ACHN (cell line): Measurements from ENCODE around the gene TESK2.

Experiments
- DNase-seq: peaks from one replicate; pipeline ENCODE4 v3.0.0-alpha.2; 2015
- in situ Hi-C: cut with HindIII; loops from 2 replicates; pipeline ENCODE4 v1.10.0; 2017; ENCODE audit warnings: low sequenced_read_pairs, low pct_ligation_motif_present, low pct_unique_long_range_greater_than_20kb

Gene TESK2

DNA sequence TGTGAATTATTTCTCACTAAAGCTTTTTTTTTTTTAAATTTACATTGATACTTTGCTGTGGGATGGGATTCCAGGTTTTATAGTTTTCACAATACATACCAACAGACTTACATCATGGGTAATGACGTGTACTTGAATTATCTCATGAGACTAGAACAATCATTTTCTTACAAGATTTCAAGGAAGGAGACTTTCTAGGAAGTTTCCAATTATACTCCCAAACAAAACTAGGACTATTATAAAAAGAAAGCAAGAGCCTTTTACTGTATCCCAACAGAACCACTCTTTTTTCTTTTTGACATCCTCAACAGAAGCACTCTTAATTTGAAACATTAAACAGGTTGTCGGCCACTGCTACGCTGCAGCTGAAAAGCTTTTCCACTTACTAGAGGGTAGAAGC, 48.7 kb downstream of the TESK2 start:
- in situ Hi-C loops, result no loop called here
- no peak for DNase-seq

- in situ Hi-C loops, result no loop called here
Observed at GRCh38 chr1:45437323-45437722, 53.6 kb downstream of the TESK2 start.

GRCh38 chr1:45430490-45430889, 60.5 kb downstream of the TESK2 start:
- in situ Hi-C loops, result no loop called here
- DNase-seq, result no peak

More at GRCh38 chr1:45437323-45437722, 53.6 kb downstream of the TESK2 start:
- DNase-seq, result no peak

DNA sequence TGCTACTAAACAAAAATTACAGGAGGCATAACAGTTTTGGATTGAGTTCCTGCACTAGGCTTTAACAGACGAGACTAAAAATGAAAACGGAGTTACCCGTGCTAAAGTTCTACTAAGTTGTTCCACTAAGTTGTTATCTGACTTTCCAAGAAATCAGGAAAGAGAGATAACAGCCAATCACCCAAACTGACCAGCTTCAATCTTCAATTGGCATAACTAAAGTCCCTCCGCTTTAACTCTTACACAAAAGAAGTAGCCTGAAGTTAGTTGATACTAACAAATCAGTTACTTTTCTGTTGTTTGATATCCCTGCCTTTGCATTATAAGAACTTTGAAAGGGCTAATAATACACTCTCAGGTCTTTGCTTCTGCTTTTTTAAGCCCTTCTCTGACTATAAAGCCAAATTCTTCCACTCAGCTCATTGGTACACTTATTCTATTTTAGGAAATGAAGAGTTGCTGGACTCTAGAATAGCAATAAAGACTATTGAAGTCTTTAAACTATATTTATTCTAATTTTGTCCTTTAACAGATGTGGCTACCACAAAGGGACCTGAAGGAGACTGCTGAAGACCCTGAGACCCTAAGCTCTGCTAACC, 61.3 kb downstream of the TESK2 start:
- DNase-seq, result no peak
- in situ Hi-C loops, result no loop called here

GRCh38 chr1:45423906-45424678, 66.9 kb downstream of the TESK2 start:
- DNase-seq, result no peak
- in situ Hi-C loops, result no loop called here

- in situ Hi-C loops, result no loop called here
- DNase-seq, result no peak
Observed at GRCh38 chr1:45421935-45422334, 69.0 kb downstream of the TESK2 start.

DNA sequence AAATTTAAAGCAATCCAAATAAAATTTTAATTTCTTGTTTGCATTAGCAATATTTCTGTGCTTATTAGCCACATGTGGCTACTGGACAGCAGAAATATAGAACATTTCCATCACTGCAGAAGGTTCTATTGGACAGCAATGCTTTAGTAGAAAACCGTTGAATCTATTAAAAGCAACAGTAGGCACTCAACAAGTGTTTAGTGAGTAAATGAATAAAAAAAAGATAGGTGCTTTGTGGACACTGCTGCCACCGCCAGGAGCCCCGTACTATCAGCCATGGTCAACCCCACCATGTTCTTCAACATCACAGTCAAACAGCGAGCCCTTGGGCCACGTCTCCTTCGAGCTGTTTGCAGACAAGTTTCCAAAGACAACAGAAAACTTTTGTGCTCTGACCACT, 76.2 kb downstream of the TESK2 start:
- no peak for DNase-seq
- in situ Hi-C loops, result no loop called here

GRCh38 chr1:45412899-45413298, 78.1 kb downstream of the TESK2 start:
- in situ Hi-C loops, result no loop called here
- no peak for DNase-seq

DNA sequence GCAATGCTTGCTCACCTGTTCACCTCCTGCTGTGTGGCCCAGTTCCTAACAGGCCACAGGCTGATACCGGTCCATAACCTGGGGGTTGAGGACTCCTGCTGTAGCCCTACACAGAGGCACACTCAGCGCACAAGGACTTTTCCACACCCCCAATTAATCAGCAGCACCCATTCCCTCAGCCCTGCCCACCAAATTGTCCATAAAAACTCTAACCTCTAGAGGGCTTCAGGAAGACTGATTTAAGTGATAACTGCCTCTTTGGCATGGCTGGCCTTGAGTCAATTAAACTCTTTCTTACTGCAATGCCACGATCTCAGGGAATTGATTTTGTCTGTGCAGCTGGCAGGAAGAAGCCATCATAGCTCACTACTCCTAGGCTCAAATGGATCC, 79.5 kb downstream of the TESK2 start:
- no peak for DNase-seq
- in situ Hi-C loops, result no loop called here

DNA sequence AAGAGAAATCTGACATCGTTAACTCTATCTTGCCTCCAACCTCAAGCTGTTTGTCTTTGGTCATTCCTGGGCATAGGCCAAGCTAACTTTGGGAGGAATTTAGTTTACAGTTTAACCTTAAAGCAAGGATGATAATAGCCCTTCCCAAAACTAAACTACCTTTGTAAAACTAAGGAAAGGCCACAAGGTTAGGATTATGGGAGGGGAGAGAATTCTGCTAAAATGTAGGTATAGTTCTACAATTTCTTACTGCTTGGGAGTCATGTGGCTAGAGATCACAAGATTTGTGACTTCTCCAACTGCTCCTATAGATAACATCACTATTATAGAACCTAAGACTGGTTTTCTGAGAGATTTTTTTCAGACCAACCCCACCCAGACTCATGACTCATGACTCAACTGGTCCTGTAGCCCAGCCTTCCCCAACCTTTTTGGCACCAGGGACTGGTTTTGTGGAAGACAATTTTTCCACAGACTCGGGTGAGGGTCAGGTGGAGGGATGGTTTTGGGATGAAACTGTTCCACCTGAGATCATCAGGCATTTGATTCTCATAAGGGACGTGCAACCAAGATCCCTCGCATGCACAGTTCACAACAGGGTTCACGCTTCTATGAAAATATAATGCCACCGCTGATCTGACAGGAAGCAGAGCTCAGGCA, 80.0 kb downstream of the TESK2 start:
- DNase-seq, result no peak
- in situ Hi-C loops, result no loop called here

GRCh38 chr1:45409276-45409675, 81.7 kb downstream of the TESK2 start:
- in situ Hi-C loops, result no loop called here
- no peak for DNase-seq

- in situ Hi-C loops, result no loop called here
- no peak for DNase-seq
Observed at GRCh38 chr1:45407629-45408287, 83.2 kb downstream of the TESK2 start.

DNA sequence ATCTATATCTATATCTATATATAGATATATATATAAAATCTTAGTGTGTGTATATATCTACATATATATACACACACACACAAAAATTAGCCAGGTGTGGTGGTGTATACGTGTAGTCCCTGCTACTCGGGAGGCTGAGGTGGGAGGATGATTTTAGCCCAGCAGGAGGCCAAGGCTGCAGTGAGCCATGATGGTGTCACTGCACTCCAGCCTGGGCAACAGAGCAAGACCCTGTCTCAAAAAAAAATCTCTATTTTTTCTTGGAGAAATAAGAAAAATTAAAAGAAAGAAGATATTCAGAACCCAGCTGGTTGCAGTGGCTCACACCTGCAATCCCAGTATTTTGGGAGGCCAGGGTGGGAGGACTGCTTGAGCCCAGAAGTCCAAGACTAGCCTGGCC, 85.3 kb downstream of the TESK2 start:
- DNase-seq, result no peak
- in situ Hi-C loops, result no loop called here

DNA sequence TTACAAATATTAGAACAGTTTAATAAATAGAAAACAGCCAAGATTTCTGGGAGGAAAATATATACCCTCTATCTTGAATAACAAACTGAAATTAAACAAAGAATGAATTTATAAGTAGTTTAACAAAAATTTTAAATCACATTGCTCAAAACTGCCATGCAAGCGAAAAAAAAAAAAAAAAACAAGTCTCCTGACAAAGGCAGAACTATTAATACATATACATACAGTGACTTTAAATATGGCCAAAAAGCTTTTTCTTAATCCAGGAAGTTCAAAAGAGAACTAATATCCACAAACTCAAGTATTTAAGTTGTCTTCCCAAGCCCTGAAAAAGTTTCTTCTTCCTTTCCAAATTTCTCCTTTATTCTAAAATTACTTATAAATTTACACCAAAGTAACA, 87.2 kb downstream of the TESK2 start:
- in situ Hi-C loops, result no loop called here
- no peak for DNase-seq

DNA sequence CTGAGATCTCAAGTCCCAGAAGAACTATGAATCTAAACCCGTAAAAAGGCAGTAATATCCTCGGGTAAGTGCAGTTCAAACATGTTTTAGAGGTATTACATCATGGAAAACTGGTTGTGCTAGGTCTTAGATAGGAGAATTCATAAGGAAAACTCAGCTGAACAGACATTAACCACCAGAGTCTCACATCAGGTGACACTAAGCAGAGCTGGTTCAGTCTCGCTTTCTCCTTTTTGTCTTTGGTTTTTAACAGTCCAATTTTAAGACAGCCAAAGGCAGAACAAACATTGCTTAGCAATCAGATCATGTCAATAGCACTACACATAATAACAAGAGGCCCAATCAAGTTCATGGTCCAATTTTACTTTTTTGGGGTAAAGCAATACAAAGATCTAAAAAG, 87.7 kb downstream of the TESK2 start:
- DNase-seq, result no peak
- in situ Hi-C loops, result no loop called here

GRCh38 chr1:45401524-45401923, 89.4 kb downstream of the TESK2 start:
- DNase-seq, result no peak
- in situ Hi-C loops, result no loop called here

- DNase-seq, result no peak
- in situ Hi-C loops, result no loop called here
Observed at GRCh38 chr1:45400049-45400448, 90.9 kb downstream of the TESK2 start.

- DNase-seq, result no peak
- in situ Hi-C loops, result no loop called here
Observed at GRCh38 chr1:45397285-45397684, 93.7 kb downstream of the TESK2 start.

GRCh38 chr1:45395582-45395981, 95.4 kb downstream of the TESK2 start:
- DNase-seq, result no peak
- in situ Hi-C loops, result no loop called here
